ENCODE results near the gene ERC1. TPM values are rescaled to one million over a fixed set of nuclear protein-coding genes. Genes with fewer than 3 reads are reported as not detected.

Gene ERC1
- total and polyA plus RNA-seq, 2 of the 4 experiments (the other 2 are of a cell fraction), result 11.6 to 25.6 TPM

DNA sequence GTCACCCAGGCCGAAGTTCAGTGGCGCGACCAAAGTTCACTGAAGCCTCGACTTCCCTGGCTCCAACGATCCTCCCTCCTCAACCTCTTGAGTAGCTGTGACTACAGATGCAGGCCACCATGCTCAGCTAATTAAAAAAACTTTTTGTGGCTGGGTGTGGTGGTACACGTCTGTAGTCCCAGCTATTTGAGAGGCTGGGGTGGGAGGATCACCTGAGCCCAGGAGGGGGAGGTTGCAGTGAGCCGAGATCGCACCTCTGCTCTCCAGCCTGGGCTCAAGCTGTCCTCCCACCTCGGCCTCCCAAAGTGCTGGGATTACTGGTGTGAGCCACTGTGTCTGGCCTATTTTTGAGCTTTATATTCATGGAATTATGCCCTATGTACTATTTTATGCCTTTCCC, 23.4 kb upstream of the ERC1 start:
- in situ Hi-C loops (cut with MboI; ENCODE audit: low sequenced_read_pairs), result no loop called here

More for the DNA sequence above, 23.4 kb upstream of the ERC1 start:
- H4K91ac ChIP-seq (ENCODE audit: insufficient read depth, low read depth, low read length), result no peak overlapping the region
- no peak overlapping the region for H3K4ac ChIP-seq (ENCODE audit: low read depth, low read length)
- H2BK120ac ChIP-seq (ENCODE audit: low read depth, low read length), result no peak overlapping the region
- H4K5ac ChIP-seq (ENCODE audit: low read depth, low read length), result no peak overlapping the region
- no peaks in the 10 kb centered on the region for H3K9me3 ChIP-seq (ENCODE audit: control insufficient read depth, insufficient read depth, low read length)
- H2BK5ac ChIP-seq (ENCODE audit: low read depth, low read length, poor library complexity, severe bottlenecking), result no peak overlapping the region
- H4K20me1 ChIP-seq (ENCODE audit: insufficient read depth, low read length), result no peaks in the 10 kb centered on the region
- dilution Hi-C loops (cut with HindIII; ENCODE audit: low sequenced_read_pairs, unreplicated experiment) (no loop called here), intact Hi-C loops (cut with micrococcal nuclease) (no loop called here)
- no peak overlapping the region for H4K8ac ChIP-seq (ENCODE audit: low read depth in 2 of 2, low read length in 2 of 2)
- no peaks in the 10 kb centered on the region for H3K9me1 ChIP-seq (ENCODE audit: insufficient read depth, low read length)
- TF ChIP-seq BHLHE40 (IDR thresholded peaks at IDR 0.05; ENCODE audit: low read depth, low read length) (no peak), MAFK (IDR thresholded peaks at IDR 0.05; ENCODE audit: low read depth, low read length) (no peak), SMC3 (IDR thresholded peaks at IDR 0.05; ENCODE audit: low read depth, low read length) (no peak), RCOR1 (IDR thresholded peaks at IDR 0.05; ENCODE audit: insufficient replicate concordance, low read length) (no peak), FOS (IDR thresholded peaks at IDR 0.05; ENCODE audit: low read depth, low read length) (no peak)
- TF ChIP-seq, protein P1, sequence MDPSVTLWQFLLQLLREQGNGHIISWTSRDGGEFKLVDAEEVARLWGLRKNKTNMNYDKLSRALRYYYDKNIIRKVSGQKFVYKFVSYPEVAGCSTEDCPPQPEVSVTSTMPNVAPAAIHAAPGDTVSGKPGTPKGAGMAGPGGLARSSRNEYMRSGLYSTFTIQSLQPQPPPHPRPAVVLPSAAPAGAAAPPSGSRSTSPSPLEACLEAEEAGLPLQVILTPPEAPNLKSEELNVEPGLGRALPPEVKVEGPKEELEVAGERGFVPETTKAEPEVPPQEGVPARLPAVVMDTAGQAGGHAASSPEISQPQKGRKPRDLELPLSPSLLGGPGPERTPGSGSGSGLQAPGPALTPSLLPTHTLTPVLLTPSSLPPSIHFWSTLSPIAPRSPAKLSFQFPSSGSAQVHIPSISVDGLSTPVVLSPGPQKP (IDR thresholded peaks at IDR 0.05; ENCODE audit: borderline replicate concordance, low read depth, low read length), result no peak
- TF ChIP-seq, protein P2, sequence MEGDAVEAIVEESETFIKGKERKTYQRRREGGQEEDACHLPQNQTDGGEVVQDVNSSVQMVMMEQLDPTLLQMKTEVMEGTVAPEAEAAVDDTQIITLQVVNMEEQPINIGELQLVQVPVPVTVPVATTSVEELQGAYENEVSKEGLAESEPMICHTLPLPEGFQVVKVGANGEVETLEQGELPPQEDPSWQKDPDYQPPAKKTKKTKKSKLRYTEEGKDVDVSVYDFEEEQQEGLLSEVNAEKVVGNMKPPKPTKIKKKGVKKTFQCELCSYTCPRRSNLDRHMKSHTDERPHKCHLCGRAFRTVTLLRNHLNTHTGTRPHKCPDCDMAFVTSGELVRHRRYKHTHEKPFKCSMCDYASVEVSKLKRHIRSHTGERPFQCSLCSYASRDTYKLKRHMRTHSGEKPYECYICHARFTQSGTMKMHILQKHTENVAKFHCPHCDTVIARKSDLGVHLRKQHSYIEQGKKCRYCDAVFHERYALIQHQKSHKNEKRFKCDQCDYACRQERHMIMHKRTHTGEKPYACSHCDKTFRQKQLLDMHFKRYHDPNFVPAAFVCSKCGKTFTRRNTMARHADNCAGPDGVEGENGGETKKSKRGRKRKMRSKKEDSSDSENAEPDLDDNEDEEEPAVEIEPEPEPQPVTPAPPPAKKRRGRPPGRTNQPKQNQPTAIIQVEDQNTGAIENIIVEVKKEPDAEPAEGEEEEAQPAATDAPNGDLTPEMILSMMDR (conservative IDR thresholded peaks at IDR 0.05; ENCODE audit: low read depth, low read length), result no peak
- no peak overlapping the region for H2BK15ac ChIP-seq (ENCODE audit: low read depth, low read length)
- H2AFZ ChIP-seq (replicated peaks; ENCODE audit: low read length, poor library complexity), result no peak overlapping the region
- H3K14ac ChIP-seq (replicated peaks; ENCODE audit: low read depth, low read length), result no peak overlapping the region
- no TSS peak for BruUV-seq (replicated peaks)
- no peaks in the 10 kb centered on the region for H3K36me3 ChIP-seq (ENCODE audit: control insufficient read depth, insufficient read depth, low read length)
- DNase-seq (no peak), ATAC-seq (ENCODE audit: low read depth) (no peak)
- peaks cover 5% of the 10 kb centered on the region; the same call in 1 of the 2 replicates for H3K4me1 ChIP-seq (ENCODE audit: control insufficient read depth, insufficient read depth, low read length)
- CTCF ChIA-PET, result interaction anchor here (2.0 kb wide), 1 partner anchor 18 kb away, joined by 7 read pairs; the partner anchor contains the start of gene RAD52
- H3K18ac ChIP-seq (ENCODE audit: low read depth, low read length), result no peak overlapping the region
- H3K23ac ChIP-seq (ENCODE audit: low read depth, low read length), result no peak overlapping the region
- H2BK20ac ChIP-seq (ENCODE audit: low read depth, low read length), result no peak overlapping the region
- no peak overlapping the region for H3K56ac ChIP-seq (ENCODE audit: extremely low read depth, insufficient read depth, low read length)
- POLR2A ChIA-PET (ENCODE audit: unreplicated experiment), result no interaction called here
- H3K4me2 ChIP-seq (ENCODE audit: low read depth, low read length), result no peak overlapping the region
- WGBS, 2 experiments (ENCODE audit: extremely low coverage in 2 of 2, insufficient read length in 1 of 2), result no CpG with 5 or more reads among the region's 9 CpGs
- no peaks in the 10 kb centered on the region for H3K79me1 ChIP-seq (ENCODE audit: low read depth in 1 of 2, low read length in 2 of 2)
- no peak overlapping the region for H2AK9ac ChIP-seq (replicated peaks; ENCODE audit: low read depth, low read length, poor library complexity)
- H3K4me3 ChIP-seq (ENCODE audit: insufficient read depth, low read depth, low read length), result no peak overlapping the region
- H3K27me3 ChIP-seq (ENCODE audit: control insufficient read depth, insufficient read depth, low read length), result no peaks in the 10 kb centered on the region
- no peak overlapping the region for H2AK5ac ChIP-seq (ENCODE audit: low read depth, low read length)
- H3K9ac ChIP-seq (ENCODE audit: low read depth, low read length), result no peak overlapping the region
- no peak overlapping the region for H3K27ac ChIP-seq (ENCODE audit: insufficient read depth, low read length)
